Endothelial cell (in vitro differentiated cells): Measurements from ENCODE around the gene PPP1R12C. TPM values are rescaled to one million over a fixed set of nuclear protein-coding genes. Genes with fewer than 3 reads are reported as not detected.

Experiments
- DNase-seq: peaks from one replicate; pipeline ENCODE4 v3.0.0; 2021; ENCODE audit warnings: low spot score
- H3K27ac Mint-ChIP-seq: one replicate; pipeline ENCODE4 v1.8.0; 2021; ENCODE audit warnings: mixed read lengths, inconsistent platforms; ENCODE audit not compliant: unreplicated experiment
- H3K27me3 Mint-ChIP-seq: one replicate; pipeline ENCODE4 v1.8.0; 2021; ENCODE audit warnings: mild to moderate bottlenecking, moderate library complexity, mixed read lengths, inconsistent platforms; ENCODE audit not compliant: unreplicated experiment
- H3K36me3 Mint-ChIP-seq: one replicate; pipeline ENCODE4 v1.8.0; 2021; ENCODE audit warnings: mild to moderate bottlenecking, low read depth, mixed read lengths, inconsistent platforms; ENCODE audit not compliant: unreplicated experiment
- H3K4me1 Mint-ChIP-seq: one replicate; pipeline ENCODE4 v1.8.0; 2021; ENCODE audit warnings: mild to moderate bottlenecking, mixed read lengths, inconsistent platforms; ENCODE audit not compliant: unreplicated experiment
- H3K4me3 Mint-ChIP-seq: one replicate; pipeline ENCODE4 v1.8.0; 2021; ENCODE audit warnings: mild to moderate bottlenecking, mixed read lengths, inconsistent platforms; ENCODE audit not compliant: unreplicated experiment
- H3K9me3 Mint-ChIP-seq: one replicate; pipeline ENCODE4 v1.8.0; 2021; ENCODE audit warnings: mixed read lengths, inconsistent platforms; ENCODE audit not compliant: unreplicated experiment
- total RNA-seq: library from RNA; stranded (reverse); fragmentation: NEBNext Ultra II Directional; extraction: Animal tissue kit (Norgen Biotek cat#: 25700); gene quantifications from one replicate; pipeline ENCODE4 v1.2.1, GENCODE V29; 2021; ENCODE audit not compliant: unreplicated experiment
- TF ChIP-seq, protein P1 (sequence below): fragments of 200-600 bp; sonication (generic); IDR thresholded peaks from one replicate; pipeline ENCODE4 v1.5.0; 2021; ENCODE audit warnings: antibody characterized with exemption; ENCODE audit not compliant: unreplicated experiment

Gene PPP1R12C
- total RNA-seq, 1 donor from 2014 or later = 136 TPM

DNA sequence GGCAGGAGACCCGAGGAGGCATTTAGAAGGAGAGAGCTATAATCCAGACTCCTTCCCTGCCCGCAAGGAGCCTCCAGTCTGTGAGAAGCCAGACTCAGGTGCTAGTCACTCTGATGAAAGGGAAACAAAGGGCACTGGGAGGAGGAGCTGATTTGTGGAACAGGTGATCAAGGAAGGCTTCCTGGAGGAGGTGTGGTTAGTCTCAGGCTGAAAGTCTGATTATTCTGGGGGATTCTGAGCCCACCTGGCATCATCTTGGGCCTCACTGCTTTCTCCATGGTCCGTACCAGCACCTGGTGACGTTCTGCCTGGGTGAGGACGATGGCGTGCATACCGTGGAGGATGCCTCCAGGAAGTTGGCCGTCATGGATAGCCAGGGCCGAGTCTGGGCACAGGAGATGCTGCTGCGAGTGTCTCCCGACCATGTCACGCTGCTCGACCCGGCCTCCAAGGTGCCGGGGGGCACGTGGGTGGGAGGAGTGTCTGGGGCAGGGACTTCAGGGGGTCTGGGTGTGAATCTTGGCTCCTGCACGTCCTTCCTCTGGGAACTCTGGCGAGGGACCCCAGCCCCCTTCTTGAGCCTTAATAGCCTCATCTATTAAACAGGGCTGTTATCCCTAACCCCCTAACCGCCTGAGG lies 37.9 kb downstream of the PPP1R12C start:
- peaks cover 36% of the 10 kb centered on the region for H3K27me3 Mint-ChIP-seq
- TF ChIP-seq, protein P1, sequence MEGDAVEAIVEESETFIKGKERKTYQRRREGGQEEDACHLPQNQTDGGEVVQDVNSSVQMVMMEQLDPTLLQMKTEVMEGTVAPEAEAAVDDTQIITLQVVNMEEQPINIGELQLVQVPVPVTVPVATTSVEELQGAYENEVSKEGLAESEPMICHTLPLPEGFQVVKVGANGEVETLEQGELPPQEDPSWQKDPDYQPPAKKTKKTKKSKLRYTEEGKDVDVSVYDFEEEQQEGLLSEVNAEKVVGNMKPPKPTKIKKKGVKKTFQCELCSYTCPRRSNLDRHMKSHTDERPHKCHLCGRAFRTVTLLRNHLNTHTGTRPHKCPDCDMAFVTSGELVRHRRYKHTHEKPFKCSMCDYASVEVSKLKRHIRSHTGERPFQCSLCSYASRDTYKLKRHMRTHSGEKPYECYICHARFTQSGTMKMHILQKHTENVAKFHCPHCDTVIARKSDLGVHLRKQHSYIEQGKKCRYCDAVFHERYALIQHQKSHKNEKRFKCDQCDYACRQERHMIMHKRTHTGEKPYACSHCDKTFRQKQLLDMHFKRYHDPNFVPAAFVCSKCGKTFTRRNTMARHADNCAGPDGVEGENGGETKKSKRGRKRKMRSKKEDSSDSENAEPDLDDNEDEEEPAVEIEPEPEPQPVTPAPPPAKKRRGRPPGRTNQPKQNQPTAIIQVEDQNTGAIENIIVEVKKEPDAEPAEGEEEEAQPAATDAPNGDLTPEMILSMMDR = no peak
- no peak overlapping the region for H3K27ac Mint-ChIP-seq
- DNase-seq = no peak
- H3K9me3 Mint-ChIP-seq = no peaks in the 10 kb centered on the region
- H3K4me1 Mint-ChIP-seq = peaks cover 13% of the 10 kb centered on the region
- H3K4me3 Mint-ChIP-seq = peak overlapping the region; percentile 65
- peaks cover 16% of the 10 kb centered on the region for H3K36me3 Mint-ChIP-seq

DNA sequence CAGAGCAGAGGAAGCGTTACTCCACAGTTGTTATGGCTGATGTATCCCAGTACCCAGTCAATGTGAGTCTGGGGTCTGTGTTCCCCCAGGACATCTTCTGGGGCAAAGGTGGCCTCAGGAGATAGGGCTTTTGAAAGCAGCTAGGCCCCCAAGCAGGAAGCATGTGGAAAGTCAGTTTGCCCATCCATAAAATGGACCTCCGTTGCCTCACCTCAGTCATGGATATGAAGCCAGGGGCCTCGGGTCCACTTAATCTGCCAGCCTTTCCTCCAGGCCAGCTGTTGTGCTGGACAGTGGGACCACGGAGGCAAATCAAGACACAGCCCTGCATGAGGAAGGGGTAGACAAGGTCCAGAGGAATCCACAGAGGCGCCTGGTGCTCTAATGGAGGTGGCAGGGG lies 38.4 kb downstream of the PPP1R12C start:
- Mint-ChIP-seq H3K36me3 (peaks cover 13% of the 10 kb centered on the region), H3K4me3 (peak overlapping the region; percentile 65), H3K27ac (no peak overlapping the region), H3K9me3 (no peaks in the 10 kb centered on the region), H3K27me3 (peaks cover 33% of the 10 kb centered on the region), H3K4me1 (peaks cover 13% of the 10 kb centered on the region)
- TF ChIP-seq, protein P1 = no peak
- DNase-seq = no peak

DNA sequence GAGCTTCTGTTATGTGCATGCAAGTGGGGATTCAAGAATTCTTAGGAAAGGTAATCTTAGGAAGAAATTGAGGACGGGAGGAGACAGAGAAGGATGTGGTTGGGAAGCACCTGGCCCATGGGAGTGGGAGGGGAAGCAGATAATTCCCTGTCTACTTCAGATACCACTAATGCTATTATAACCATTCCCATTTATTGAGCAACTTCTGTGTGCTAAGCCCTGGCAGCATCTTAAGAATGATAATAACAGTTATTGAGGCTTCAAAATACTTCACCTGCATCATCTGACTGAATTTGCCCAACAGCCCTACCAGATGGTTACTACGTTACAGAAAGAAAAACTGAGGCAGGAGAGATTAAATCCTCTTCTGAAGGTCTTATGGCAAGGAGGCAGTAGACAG lies 40.3 kb downstream of the PPP1R12C start:
- peaks cover 22% of the 10 kb centered on the region for H3K27me3 Mint-ChIP-seq
- no peak overlapping the region for H3K27ac Mint-ChIP-seq
- H3K4me3 Mint-ChIP-seq = peak overlapping the region; percentile 22
- peaks cover 13% of the 10 kb centered on the region for H3K4me1 Mint-ChIP-seq
- no peaks in the 10 kb centered on the region for H3K9me3 Mint-ChIP-seq
- H3K36me3 Mint-ChIP-seq = peaks cover 8% of the 10 kb centered on the region
- TF ChIP-seq, protein P1 = no peak
- no peak for DNase-seq

DNA sequence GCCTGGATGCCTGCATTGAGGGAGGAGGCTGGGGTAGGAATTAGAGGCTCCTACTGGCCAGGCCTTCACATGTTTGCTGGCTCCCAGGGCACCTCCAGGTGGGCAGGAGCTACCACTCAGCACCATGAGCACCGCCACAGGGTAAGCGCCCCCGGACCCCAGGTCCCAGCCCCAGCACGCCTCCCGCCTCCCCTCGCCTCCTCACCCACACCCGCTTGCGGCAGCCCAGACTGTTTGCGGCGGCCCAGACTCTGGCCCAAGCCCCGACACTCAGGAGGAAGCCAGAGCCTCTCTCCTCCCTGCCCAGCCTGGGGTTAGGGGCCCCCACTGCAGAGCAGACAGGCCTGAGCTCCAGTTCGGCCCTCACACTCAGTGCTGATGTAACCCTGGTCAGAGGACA lies 41.1 kb downstream of the PPP1R12C start:
- Mint-ChIP-seq H3K27ac (no peak overlapping the region), H3K9me3 (no peaks in the 10 kb centered on the region), H3K36me3 (peaks cover 8% of the 10 kb centered on the region), H3K27me3 (peaks cover 21% of the 10 kb centered on the region), H3K4me3 (no peak overlapping the region), H3K4me1 (peaks cover 13% of the 10 kb centered on the region)
- DNase-seq = no peak
- TF ChIP-seq, protein P1 = no peak

DNA sequence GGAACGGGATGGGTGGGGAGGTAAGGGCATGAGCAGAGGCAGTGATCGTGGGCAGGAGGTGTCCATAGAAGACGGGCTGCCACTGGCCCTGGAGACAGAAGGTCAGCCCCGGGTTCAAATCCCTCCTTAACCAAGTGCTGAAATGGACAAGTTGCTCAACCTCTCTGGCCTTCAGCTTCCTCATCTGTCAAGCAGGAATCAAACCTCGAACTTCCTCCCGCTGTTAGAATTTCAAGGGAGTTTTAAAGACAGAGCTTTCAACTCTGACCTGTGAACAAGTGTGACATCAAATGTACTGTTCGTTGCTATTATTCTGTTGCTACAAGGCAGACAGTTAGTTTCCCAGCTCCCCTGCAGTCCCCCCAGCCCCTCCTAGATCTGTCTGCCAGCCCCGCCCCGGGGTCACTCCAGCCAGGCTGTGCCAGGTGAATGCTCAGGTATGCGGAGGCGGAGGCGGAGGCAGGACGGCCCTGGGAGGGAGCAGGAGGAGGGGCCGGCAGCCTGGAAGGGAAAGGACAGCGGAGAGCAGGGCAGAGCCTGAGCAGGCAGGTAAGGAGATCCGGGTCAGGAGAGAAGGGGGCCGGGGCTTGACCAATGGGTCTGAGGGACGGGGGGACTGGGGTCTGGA lies 42.0 kb downstream of the PPP1R12C start, which contains the start of gene EPS8L1:
TSS of gene EPS8L1 (plus strand) at position 499 of the 628 bp plus-strand sequence. CDS start 576 bp downstream, outside the sequence.
- Mint-ChIP-seq H3K27ac (no peak within 1 kb of the TSS), H3K4me1 (peaks cover 8% of the 10 kb centered on the region), H3K4me3 (peak within 1 kb of the TSS; percentile 22), H3K36me3 (peaks cover 8% of the 10 kb centered on the region), H3K27me3 (peaks cover 15% of the 10 kb centered on the region), H3K9me3 (no peaks in the 10 kb centered on the region)
- TF ChIP-seq, protein P1 = no peak
- DNase-seq = no peak
